Fibroblast of the aortic adventitia (primary cell): ENCODE data around the gene VSIR. TPM values are rescaled to one million over a fixed set of nuclear protein-coding genes. Genes with fewer than 3 reads are reported as not detected.

Source experiments
- DNase-seq: peaks from one replicate; pipeline ENCODE4 v3.0.0-alpha.2; 2010; ENCODE audit warnings: low read depth
- H3K4me3 ChIP-seq: 2 replicates; pipeline ENCODE4 v1.5.1; 2011; ENCODE audit warnings: low read depth, mild to moderate bottlenecking, control low read depth, low read length, moderate library complexity
- CTCF ChIP-seq: IDR thresholded peaks from 2 replicates; pipeline ENCODE4 v1.5.1; 2011; ENCODE audit warnings: mild to moderate bottlenecking, low read length, control low read depth, inconsistent platforms; ENCODE audit not compliant: insufficient read depth
- total RNA-seq: library from RNA; depleted of rRNA; stranded (reverse); fragments of >200 nt; gene quantifications from 2 replicates; pipeline ENCODE4 v1.2.3, GENCODE V29; 2012; ENCODE audit warnings: low replicate concordance

The VSIR gene
- total RNA-seq = 16.9 and 20.6 TPM in 2 replicates

DNA sequence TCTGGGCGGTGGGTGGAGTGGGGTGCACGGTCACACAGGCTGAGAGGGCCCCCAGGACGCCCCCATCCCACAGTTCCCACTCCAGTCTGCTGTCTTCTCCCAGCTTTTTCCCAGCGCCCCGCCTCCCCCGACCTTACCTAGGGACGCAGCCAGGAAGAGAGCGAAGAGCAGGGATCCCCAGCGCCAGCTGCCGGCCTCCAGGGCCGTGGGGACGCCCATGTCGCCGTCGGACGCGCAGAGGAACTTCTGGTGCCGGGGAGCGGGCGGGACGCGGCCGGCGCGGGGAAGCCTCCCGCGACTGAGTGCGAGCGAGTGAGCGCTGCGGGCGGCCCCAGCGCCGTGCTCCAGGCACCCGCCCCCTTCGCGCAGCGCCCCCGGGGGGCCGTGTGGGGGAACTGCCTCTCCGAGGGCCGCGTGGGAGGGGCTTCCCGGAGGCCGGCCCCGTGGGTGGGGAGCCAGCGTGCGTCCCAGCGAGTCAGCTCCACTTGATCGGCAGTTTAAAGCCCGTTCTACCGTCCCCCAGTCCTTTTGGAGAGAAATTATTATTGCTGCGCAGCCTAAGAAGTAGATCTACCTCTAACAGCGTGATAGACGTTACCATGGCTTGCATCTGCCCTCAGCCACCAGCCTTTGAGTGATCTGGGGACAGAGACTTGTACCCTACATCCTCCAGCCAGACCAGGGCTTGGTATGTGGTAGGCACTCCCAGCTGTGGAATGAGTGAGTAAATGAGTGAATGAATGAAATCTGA is at the start of gene VSIR:
Gene VSIR, minus strand, starts transcription at position 300 of the 751 bp plus-strand sequence. Its CDS starts 81 bp downstream, at position 219.
- peak; percentile 71 for TF ChIP-seq CTCF
- DNase-seq = peak; percentile 78
- H3K4me3 ChIP-seq = peak within 1 kb of the TSS; percentile 90

DNA sequence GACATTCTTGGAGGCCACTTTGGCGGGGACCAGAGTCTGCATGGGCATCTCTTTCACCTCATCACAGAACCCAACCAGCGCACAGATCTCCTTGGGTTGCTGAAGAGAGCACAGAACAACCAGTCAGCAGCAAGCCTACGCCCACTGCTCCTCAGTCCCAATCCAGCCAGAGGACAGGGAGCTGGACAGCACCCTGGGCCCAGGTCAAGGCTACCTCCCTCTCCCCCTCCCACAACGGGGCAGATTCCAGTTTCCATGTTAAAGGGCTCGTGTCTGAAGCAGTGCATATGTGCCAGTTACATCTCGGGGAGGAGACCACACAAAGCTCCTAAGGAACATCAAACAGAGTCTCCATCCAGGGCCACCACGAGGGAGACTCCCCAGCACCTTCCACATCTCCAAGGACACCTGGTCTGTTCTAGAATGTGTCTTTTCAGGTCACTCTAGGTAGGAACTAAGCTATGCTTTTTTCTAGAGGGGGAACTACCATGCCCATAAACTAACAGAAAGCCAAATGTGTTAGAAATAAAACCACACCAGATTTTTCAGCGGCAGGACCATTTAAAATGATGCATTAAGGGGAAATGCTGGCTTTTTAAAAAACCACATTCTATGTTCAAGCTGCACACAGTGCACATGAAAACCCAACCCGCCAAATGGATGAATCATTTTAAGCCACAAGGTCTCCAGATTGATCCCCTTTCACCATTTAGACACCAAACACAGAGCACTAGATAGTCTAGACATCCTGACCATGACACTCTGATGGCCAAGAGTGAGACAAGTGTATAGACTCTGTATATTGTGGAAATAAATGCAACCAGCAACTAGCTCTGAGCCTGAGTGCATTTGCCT is 48.8 kb upstream of the VSIR start:
- no peak for DNase-seq
- no peak for TF ChIP-seq CTCF
- no peak overlapping the region for H3K4me3 ChIP-seq

DNA sequence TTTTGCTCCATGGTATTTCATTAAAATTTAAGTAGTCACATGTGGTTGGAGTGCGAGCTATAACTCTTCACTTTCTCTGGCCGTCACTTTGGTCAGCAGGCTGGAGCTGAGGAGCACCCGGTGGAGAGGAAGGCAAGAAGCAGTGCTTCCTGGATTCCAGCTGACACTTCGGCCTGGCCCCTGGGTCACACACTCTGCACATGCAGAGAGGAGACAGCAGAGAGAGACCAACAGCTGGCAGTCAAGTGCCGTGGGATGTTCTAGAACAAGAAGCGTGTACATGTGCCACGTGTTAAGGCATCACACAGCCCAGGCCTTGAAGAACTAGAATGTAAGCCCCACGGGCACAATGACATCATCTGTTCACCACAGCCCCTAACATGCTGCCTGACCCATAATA is 47.6 kb upstream of the VSIR start:
- TF ChIP-seq CTCF = no peak
- DNase-seq = no peak
- no peak overlapping the region for H3K4me3 ChIP-seq

- DNase-seq = no peak
- no peak for TF ChIP-seq CTCF
Observed at GRCh38 chr10:71819985-71820384, 46.7 kb upstream of the VSIR start.

GRCh38 chr10:71819441-71819861 is 46.1 kb upstream of the VSIR start:
- DNase-seq = no peak
- no peak for TF ChIP-seq CTCF
- H3K4me3 ChIP-seq = no peak overlapping the region

More at GRCh38 chr10:71819985-71820384, 46.7 kb upstream of the VSIR start:
- no peak overlapping the region for H3K4me3 ChIP-seq

GRCh38 chr10:71818674-71819260 is 45.4 kb upstream of the VSIR start:
- DNase-seq = no peak
- no peak overlapping the region for H3K4me3 ChIP-seq
- TF ChIP-seq CTCF = no peak
